Retina (tissue), 1 donor: Measurements from ENCODE around the gene UBE2J2.
A peak's percentile ranks its signal among the peaks of the same experiment; 100 is the strongest.

Source experiments
- DNase-seq: peaks from one replicate; pipeline ENCODE4 v3.0.0-alpha.2; 2016

The UBE2J2 gene

GRCh38 chr1:1206966-1207531 is 66.6 kb downstream of the UBE2J2 start:
- no peak for DNase-seq

- DNase-seq = peak; percentile 55
Observed at GRCh38 chr1:1206376-1206965, 67.2 kb downstream of the UBE2J2 start, which contains the start of gene TNFRSF18. TNFRSF18 (minus strand) TSS chr1:1206592; CDS start chr1:1206571, 21 bp downstream.

GRCh38 chr1:1205769-1206375 is 67.8 kb downstream of the UBE2J2 start:
- DNase-seq = no peak

- no peak for DNase-seq
Observed at GRCh38 chr1:1204998-1205768, 68.5 kb downstream of the UBE2J2 start.

- no peak for DNase-seq
Observed at GRCh38 chr1:1204425-1204920, 69.2 kb downstream of the UBE2J2 start.
